ENCODE measurements around the gene SAMHD1.

GRCh38 chr20:36936341-36936740, 15.2 kb downstream of the SAMHD1 start:
- TF ChIP-seq CTCF (IDR thresholded peaks at IDR 0.05) (no peak), POLR2A (IDR thresholded peaks at IDR 0.05) (no peak), EP300 (IDR thresholded peaks at IDR 0.05) (no peak), POLR2AphosphoS5 (IDR thresholded peaks at IDR 0.05) (no peak)
